ENCODE measurements around the gene GUCA1A.

The GUCA1A gene

GRCh38 chr6:42137194-42137753, 35.9 kb upstream of the GUCA1A start:
- TF ChIP-seq, protein P1, sequence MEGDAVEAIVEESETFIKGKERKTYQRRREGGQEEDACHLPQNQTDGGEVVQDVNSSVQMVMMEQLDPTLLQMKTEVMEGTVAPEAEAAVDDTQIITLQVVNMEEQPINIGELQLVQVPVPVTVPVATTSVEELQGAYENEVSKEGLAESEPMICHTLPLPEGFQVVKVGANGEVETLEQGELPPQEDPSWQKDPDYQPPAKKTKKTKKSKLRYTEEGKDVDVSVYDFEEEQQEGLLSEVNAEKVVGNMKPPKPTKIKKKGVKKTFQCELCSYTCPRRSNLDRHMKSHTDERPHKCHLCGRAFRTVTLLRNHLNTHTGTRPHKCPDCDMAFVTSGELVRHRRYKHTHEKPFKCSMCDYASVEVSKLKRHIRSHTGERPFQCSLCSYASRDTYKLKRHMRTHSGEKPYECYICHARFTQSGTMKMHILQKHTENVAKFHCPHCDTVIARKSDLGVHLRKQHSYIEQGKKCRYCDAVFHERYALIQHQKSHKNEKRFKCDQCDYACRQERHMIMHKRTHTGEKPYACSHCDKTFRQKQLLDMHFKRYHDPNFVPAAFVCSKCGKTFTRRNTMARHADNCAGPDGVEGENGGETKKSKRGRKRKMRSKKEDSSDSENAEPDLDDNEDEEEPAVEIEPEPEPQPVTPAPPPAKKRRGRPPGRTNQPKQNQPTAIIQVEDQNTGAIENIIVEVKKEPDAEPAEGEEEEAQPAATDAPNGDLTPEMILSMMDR (conservative IDR thresholded peaks at IDR 0.05; ENCODE audit: low read depth), result no peak
- ChIA-PET POLR2A (ENCODE audit: low non-redundant PET) (interaction anchor here (0.9 kb wide), 1 partner anchor 9 kb away, joined by 3 read pairs; no protein-coding TSS in a partner anchor), CTCF (interaction anchor here (0.6 to 0.9 kb wide), 2 partner anchors 18 to 22 kb away, joined by 3 read pairs; a partner anchor contains a TSS)
- peak overlapping the region; percentile 87 for H3K27ac ChIP-seq
- DNase-seq (ENCODE audit: low spot score), result peak; percentile 57

GRCh38 chr6:42138190-42138589, 35.0 kb upstream of the GUCA1A start:
- ChIA-PET POLR2A (ENCODE audit: low non-redundant PET) (no interaction called here), CTCF (interaction anchor here (0.6 to 0.8 kb wide), 3 partner anchors 14 to 99 kb away, joined by 4 to 6 read pairs (median 4); no protein-coding TSS in a partner anchor)
- peak overlapping the region; percentile 87 for H3K27ac ChIP-seq
- no peak for DNase-seq (ENCODE audit: low spot score)
- TF ChIP-seq, protein P1 (conservative IDR thresholded peaks at IDR 0.05; ENCODE audit: low read depth), result no peak

DNA sequence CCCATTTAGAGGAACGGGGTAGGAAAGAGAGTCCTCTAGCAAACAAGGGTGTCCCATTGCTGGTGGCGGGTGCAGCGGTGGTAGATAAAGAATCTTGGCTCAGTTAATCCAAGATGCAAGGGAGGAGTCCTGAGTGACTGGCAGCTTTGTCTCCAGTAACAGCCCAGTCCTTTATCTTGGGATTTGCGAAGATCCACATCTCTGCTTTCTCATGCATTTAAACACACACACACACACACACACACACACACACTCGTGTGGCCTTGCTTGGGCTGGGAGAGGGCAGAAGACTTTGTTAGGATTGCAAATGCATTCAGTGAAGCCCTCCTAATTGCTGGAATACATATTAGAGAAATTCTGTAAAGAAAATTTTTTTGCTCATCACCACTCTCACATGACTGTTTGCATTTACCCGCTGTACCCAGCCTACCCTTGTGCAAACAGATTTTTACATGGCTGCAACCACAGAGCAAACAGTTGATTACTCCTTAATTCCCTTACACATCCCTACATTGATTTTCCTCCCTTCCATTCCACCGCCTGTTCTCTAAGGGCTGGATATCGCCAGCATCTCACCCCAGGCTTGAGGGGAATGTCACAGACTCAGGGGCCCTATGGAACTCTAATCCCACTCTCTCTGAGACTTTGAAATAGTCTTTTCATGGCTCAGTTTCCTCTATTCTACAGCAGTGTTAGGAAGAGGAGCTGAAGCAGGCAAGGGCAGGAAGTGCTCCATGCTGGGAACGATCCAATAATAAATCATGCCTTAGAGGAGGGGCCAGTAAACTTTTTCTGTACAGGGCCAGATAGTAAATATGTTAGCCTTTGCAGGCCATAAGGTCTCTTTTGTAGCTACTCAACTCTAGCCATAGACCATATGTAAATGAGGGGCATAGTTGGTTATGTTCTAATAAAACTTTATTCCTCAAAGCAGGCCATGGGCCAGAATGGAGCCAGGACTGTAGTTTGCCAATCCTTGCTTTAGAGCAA, 34.2 kb upstream of the GUCA1A start:
- TF ChIP-seq, protein P1 (conservative IDR thresholded peaks at IDR 0.05; ENCODE audit: low read depth), result no peak
- H3K27ac ChIP-seq, result peak overlapping the region; percentile 87
- ChIA-PET POLR2A (ENCODE audit: low non-redundant PET) (no interaction called here), CTCF (interaction anchor here (0.6 to 0.8 kb wide), 5 partner anchors 15 to 100 kb away, joined by 3 to 6 read pairs (median 4); no protein-coding TSS in a partner anchor)
- DNase-seq (ENCODE audit: low spot score), result no peak

DNA sequence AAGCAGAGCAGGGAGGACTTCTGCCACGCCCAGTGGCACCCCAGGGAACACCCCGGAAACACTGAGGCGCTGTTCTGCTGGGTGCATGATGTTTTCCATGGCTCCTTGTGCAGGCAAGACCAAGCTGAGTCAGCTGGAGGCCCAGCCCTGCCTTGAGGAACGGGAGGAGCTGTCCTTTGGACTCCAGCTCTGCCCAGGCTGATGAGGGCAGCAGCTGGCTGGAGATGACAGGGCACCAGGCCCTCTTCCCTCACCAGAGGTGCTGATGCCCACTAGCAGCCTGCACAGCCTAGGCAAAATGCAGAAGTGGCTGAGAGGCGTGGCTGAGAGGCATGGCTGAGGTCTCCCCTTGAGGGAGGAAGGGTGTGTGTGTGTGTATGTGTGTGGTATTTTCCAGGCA, 33.1 kb upstream of the GUCA1A start:
- peak overlapping the region; percentile 98 for H3K27ac ChIP-seq
- peak; percentile 89 for DNase-seq (ENCODE audit: low spot score)
- ChIA-PET POLR2A (ENCODE audit: low non-redundant PET) (no interaction called here), CTCF (interaction anchor here (0.6 to 0.7 kb wide), 3 partner anchors 53 to 585 kb away, joined by 3 read pairs; no protein-coding TSS in a partner anchor)
- TF ChIP-seq, protein P1 (conservative IDR thresholded peaks at IDR 0.05; ENCODE audit: low read depth), result no peak

DNA sequence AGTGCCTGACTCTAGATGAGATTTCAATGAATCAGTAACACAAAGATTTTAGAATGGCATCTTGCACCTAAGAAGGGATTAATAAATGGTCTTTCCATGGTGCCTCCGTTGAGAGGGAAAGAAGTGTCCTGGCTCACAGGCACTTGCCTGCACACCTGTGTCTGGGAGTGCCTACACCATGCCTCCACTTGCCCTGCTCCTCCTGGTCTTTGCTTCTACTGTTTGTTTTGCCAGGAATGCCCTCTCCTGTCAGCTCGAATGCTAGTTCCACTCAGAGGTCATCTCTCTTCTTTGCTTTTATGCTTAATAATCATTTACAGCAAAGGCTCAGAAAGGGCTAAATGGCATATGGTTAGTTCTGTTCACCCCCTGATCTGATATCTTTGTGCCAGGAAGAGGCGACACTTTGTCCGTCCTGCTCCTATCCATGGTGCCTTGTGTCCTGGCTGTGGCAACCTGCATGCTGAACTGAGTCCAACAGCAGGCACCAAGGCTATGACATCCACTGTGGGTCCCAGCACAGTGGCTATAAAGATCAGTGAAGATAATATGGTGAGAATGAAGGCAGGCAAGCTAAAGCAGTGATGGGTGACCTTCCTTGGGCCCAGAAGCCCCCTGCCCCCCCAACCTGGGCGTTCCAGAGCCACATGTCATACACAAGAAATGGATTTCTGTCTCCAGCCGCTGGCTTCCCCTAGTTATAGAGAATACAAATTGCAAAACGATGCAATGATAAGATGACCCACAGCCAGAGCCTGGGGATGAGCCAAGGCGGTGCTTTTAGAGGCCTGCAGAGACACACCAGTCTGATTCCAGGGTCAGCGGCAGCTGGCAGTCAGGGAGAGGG, 32.2 kb upstream of the GUCA1A start:
- TF ChIP-seq, protein P1 (conservative IDR thresholded peaks at IDR 0.05; ENCODE audit: low read depth), result no peak
- ChIA-PET CTCF (interaction anchor here (0.7 kb wide), 1 partner anchor 584 kb away, joined by 3 read pairs; no protein-coding TSS in a partner anchor), POLR2A (ENCODE audit: low non-redundant PET) (no interaction called here)
- peak overlapping the region; percentile 98 for H3K27ac ChIP-seq
- peak; percentile 26 for DNase-seq (ENCODE audit: low spot score)
